CD8-positive, alpha-beta memory T cell (primary cell): Measurements from ENCODE around the gene GOLGA6L4. TPM values are rescaled to one million over a fixed set of nuclear protein-coding genes. Genes with fewer than 3 reads are reported as not detected.
A peak's percentile ranks its signal among the peaks of the same experiment; 100 is the strongest.
"Not testable (repeated sequence)": the region's sequence is repeated elsewhere in the genome, so short reads cannot be mapped to it uniquely, and the experiment has no call there.

ENCODE experiments used
- CTCF ChIA-PET: fragments of 350-600 bp; sonication (Branson Sonifier 250); formaldehyde crosslinking; loops from one replicate; lab custom pipeline; 2021; ENCODE audit warnings: antibody characterized with exemption; lab: Charles Lee
- POLR2A ChIA-PET: fragments of 350-600 bp; sonication (Branson Sonifier 250); formaldehyde crosslinking; loops from one replicate; lab custom pipeline; 2021; ENCODE audit warnings: antibody characterized with exemption; lab: Charles Lee
- DNase-seq, 5 donors: peaks; one replicate each; pipeline versions ENCODE4 v3.0.0 to v3.0.0-alpha.2; 2020 to 2022; ENCODE audit warnings: mixed read lengths in 1 of 5
- H3K27ac ChIP-seq: one replicate; pipeline ENCODE4 v1.7.0; 2013; ENCODE audit warnings: low read depth, mild to moderate bottlenecking, low read length, moderate library complexity
- H3K27me3 ChIP-seq: 2 replicates; pipeline ENCODE4 v1.7.0; 2013; ENCODE audit warnings: low read length, mild to moderate bottlenecking; ENCODE audit not compliant: insufficient read depth, poor library complexity, severe bottlenecking
- H3K36me3 ChIP-seq: 2 replicates; pipeline ENCODE4 v1.7.0; 2013; ENCODE audit warnings: mild to moderate bottlenecking, low read length, moderate library complexity; ENCODE audit not compliant: insufficient read depth
- H3K4me1 ChIP-seq: 2 replicates; pipeline ENCODE4 v1.7.0; 2013; ENCODE audit warnings: mild to moderate bottlenecking, low read length, moderate library complexity; ENCODE audit not compliant: insufficient read depth
- H3K4me3 ChIP-seq: 2 replicates; pipeline ENCODE4 v1.7.0; 2013; ENCODE audit warnings: mild to moderate bottlenecking, low read length
- H3K9me3 ChIP-seq: 2 replicates; pipeline ENCODE4 v1.7.0; 2013; ENCODE audit warnings: mild to moderate bottlenecking, low read length
- H3K27ac Mint-ChIP-seq, 8 donors: one replicate each; pipeline ENCODE4 v1.8.0; 2020 to 2021; ENCODE audit warnings: mixed read lengths in 8 of 8, mild to moderate bottlenecking in 6 of 8, inconsistent platforms in 3 of 8, moderate library complexity in 3 of 8
- H3K27me3 Mint-ChIP-seq, 2 donors: one replicate each; pipeline ENCODE4 v1.8.0; 2020 to 2021; ENCODE audit warnings: mixed read lengths in 2 of 2, mild to moderate bottlenecking in 1 of 2, moderate library complexity in 1 of 2
- H3K36me3 Mint-ChIP-seq, 3 donors: one replicate each; pipeline ENCODE4 v1.8.0; 2020 to 2021; ENCODE audit warnings: mixed read lengths in 3 of 3, inconsistent platforms in 1 of 3, mild to moderate bottlenecking in 1 of 3
- H3K4me1 Mint-ChIP-seq, 3 donors: one replicate each; pipeline ENCODE4 v1.8.0; 2020 to 2021; ENCODE audit warnings: mixed read lengths in 3 of 3, inconsistent platforms in 1 of 3, mild to moderate bottlenecking in 1 of 3
- H3K4me3 Mint-ChIP-seq, 7 donors: one replicate each; pipeline ENCODE4 v1.8.0; 2020 to 2021; ENCODE audit warnings: mixed read lengths in 7 of 7, mild to moderate bottlenecking in 6 of 7, moderate library complexity in 4 of 7, inconsistent platforms in 2 of 7
- H3K9me3 Mint-ChIP-seq, 5 donors: one replicate each; pipeline ENCODE4 v1.8.0; 2020 to 2022; ENCODE audit warnings: mixed read lengths in 5 of 5, mild to moderate bottlenecking in 3 of 5, moderate library complexity in 2 of 5, inconsistent platforms in 1 of 5
- polyA plus RNA-seq: library from polyadenylated mRNA; unstranded; fragments of 300-500 nt; fragmentation: Illumina TruSeq; gene quantifications from one replicate; pipeline ENCODE4 v1.2.3, GENCODE V29; 2021
- total RNA-seq, 2 experiments: library from RNA; stranded (reverse); gene quantifications; one replicate each; pipeline ENCODE4 v1.2.3, GENCODE V29; 2021

GOLGA6L4 gene
- total RNA-seq (1 to 10 TPM in 1 of 2 experiments, under 1 TPM in 1; 0.62 to 1.1 TPM), polyA plus RNA-seq (0.18 TPM)

- H3K4me1 ChIP-seq, H3K36me3 Mint-ChIP-seq, H3K4me3 ChIP-seq, H3K27ac Mint-ChIP-seq, H3K9me3 ChIP-seq, CTCF ChIA-PET, POLR2A ChIA-PET, H3K4me1 Mint-ChIP-seq, H3K27ac ChIP-seq, H3K36me3 ChIP-seq, H3K9me3 Mint-ChIP-seq, H3K27me3 ChIP-seq, H3K27me3 Mint-ChIP-seq, DNase-seq, H3K4me3 Mint-ChIP-seq: not testable (repeated sequence)
Measured at GRCh38 chr15:84235573-84235972, at the start of gene GOLGA6L4. GOLGA6L4 (plus strand) TSS chr15:84235773; CDS start chr15:84235835, 62 bp downstream.

- H3K4me3 ChIP-seq, DNase-seq, H3K27me3 Mint-ChIP-seq, H3K4me1 ChIP-seq, H3K27ac Mint-ChIP-seq, H3K27me3 ChIP-seq, H3K4me3 Mint-ChIP-seq, H3K36me3 Mint-ChIP-seq, H3K36me3 ChIP-seq, CTCF ChIA-PET, H3K9me3 ChIP-seq, POLR2A ChIA-PET, H3K27ac ChIP-seq, H3K4me1 Mint-ChIP-seq, H3K9me3 Mint-ChIP-seq: not testable (repeated sequence)
Measured at GRCh38 chr15:84192982-84193381, 42.6 kb upstream of the GOLGA6L4 start.

GRCh38 chr15:84195603-84196002, 40.0 kb upstream of the GOLGA6L4 start:
- H3K36me3 Mint-ChIP-seq, H3K4me1 Mint-ChIP-seq, DNase-seq, CTCF ChIA-PET, H3K27me3 ChIP-seq, H3K27ac ChIP-seq, H3K4me3 ChIP-seq, H3K27me3 Mint-ChIP-seq, H3K9me3 ChIP-seq, H3K4me3 Mint-ChIP-seq, POLR2A ChIA-PET, H3K9me3 Mint-ChIP-seq, H3K36me3 ChIP-seq, H3K27ac Mint-ChIP-seq, H3K4me1 ChIP-seq: not testable (repeated sequence)

DNA sequence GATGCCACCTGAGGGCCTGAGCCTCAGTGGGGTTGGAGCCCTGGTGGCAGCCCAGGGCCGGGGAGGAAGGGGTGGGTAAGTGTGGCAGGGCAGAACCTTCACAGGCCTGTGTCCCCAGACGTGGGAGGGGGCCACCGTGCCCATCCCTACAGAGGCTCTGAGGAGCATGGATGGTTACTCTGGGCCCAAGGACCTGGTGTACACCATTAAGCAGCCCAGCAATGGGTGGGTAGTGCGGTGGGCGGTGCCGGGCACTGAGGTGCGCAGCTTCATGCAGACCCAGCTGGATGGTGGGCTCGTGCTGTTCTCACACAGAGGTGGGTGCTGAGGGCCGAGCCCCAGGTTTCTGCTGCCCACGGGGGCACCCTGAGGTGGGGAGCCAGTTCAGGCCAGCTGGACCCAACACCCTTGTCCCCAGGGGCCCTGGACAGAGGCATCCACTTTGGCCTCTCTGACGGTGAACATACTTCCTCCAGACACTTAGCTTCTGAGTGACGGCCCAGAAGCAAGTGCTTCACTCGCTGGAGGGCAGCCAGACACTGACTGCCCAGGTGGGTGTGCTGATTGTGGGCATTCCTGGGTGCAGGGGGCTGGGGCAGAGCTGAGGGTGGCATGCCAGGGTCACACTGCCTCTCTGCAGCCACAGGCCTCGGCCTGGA, 38.9 kb upstream of the GOLGA6L4 start:
- CTCF ChIA-PET: not testable (repeated sequence)

GRCh38 chr15:84199865-84200264, 35.7 kb upstream of the GOLGA6L4 start:
- H3K4me3 ChIP-seq, H3K36me3 ChIP-seq, H3K27ac ChIP-seq, H3K4me3 Mint-ChIP-seq, H3K27me3 ChIP-seq, H3K9me3 ChIP-seq, POLR2A ChIA-PET, H3K9me3 Mint-ChIP-seq, DNase-seq, H3K27ac Mint-ChIP-seq, H3K4me1 ChIP-seq, H3K4me1 Mint-ChIP-seq, H3K27me3 Mint-ChIP-seq, H3K36me3 Mint-ChIP-seq, CTCF ChIA-PET: not testable (repeated sequence)

More for the DNA sequence above, 38.9 kb upstream of the GOLGA6L4 start:
- H3K9me3 Mint-ChIP-seq, POLR2A ChIA-PET, H3K27ac Mint-ChIP-seq, H3K36me3 ChIP-seq, H3K27ac ChIP-seq, DNase-seq, H3K4me1 Mint-ChIP-seq, H3K9me3 ChIP-seq, H3K27me3 ChIP-seq, H3K36me3 Mint-ChIP-seq, H3K4me1 ChIP-seq, H3K27me3 Mint-ChIP-seq, H3K4me3 Mint-ChIP-seq, H3K4me3 ChIP-seq: not testable (repeated sequence)

- peak in 3 of 5 donors; percentile 1 to 47 (median 21) for DNase-seq
- H3K27me3 Mint-ChIP-seq, H3K4me3 ChIP-seq, H3K27ac ChIP-seq, POLR2A ChIA-PET, H3K4me1 Mint-ChIP-seq, H3K9me3 ChIP-seq, H3K36me3 Mint-ChIP-seq, H3K27ac Mint-ChIP-seq, H3K27me3 ChIP-seq, H3K36me3 ChIP-seq, CTCF ChIA-PET, H3K9me3 Mint-ChIP-seq, H3K4me1 ChIP-seq: not testable (repeated sequence)
- H3K4me3 Mint-ChIP-seq: peak overlapping the region in 4 of 7 donors; percentile 59 to 70 (median 68)
Measured at GRCh38 chr15:84246441-84246840, 10.9 kb downstream of the GOLGA6L4 start.
